GM13976 (cell line): Measurements from ENCODE around the gene SRR.

Experiments used
- DNase-seq: peaks from one replicate; pipeline ENCODE4 v3.0.0; 2012; ENCODE audit warnings: low spot score
- CTCF ChIP-seq: IDR thresholded peaks from 2 replicates; pipeline ENCODE4 v1.5.1; 2012; ENCODE audit warnings: borderline replicate concordance, mild to moderate bottlenecking; ENCODE audit not compliant: insufficient read depth; ENCODE audit errors: extremely low read depth, missing control alignments, control extremely low read depth
- in situ Hi-C: fragments of 300-500 bp; cut with MboI; formaldehyde crosslinking; loops from one replicate; pipeline ENCODE4 v1.12.0; 2022; ENCODE audit warnings: low sequenced_read_pairs, mixed read lengths, inconsistent platforms; ENCODE audit not compliant: unreplicated experiment

Gene SRR

DNA sequence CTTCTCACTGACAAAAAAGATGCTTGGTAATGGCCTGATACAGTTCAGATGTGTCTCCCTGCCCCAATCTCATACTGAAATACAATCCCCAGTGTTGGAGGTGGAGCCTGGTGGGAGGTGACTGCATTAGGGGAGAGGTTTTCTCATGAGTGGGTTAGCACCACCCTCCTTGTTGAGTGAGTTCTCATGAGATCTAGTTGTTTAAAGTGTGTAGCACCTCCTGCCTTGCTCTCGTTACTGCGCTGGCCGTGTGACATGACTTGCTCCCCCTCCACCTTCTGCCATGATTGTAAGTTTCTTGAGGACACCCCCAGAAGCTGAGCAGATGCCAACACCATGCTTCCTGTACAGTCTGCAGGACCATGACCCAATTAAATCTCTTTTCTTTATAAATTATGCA is 27.6 kb downstream of the SRR start:
- no peak for TF ChIP-seq CTCF
- no peak for DNase-seq
- in situ Hi-C loops = no loop called here

- no peak for TF ChIP-seq CTCF
- DNase-seq = no peak
- in situ Hi-C loops = no loop called here
Measured at GRCh38 chr17:2335726-2336214, 32.0 kb downstream of the SRR start.

DNA sequence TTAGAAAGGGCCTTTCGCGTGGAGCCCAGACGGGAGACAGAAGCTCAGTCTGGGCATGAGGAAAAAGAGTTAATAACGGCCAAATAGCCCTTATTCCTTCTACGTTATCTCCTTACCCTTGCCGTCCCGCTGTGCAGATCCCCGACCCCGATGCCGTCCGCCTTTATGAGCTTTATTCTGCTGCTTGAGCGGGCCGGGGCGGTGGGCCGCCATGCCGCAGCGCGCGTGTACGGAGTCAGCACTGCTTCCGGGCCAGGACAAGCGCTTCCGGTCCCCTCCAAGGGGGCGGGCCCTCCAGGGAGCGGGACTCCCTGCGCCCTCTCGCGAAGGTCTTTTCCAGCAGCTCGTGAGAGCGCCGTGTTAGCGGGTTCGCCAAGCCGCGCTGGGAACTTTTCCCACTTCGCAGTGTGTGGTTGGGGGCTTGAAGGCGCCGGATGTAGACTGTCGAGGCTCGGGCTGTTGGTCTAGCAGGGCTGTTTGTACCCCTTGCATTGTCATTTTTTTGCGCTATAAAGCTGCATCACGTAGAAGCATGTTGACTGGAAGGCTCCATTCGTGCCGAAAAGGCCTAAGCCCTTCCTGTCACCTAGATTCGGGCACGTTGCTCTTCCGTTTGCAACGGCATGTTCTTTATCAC is 32.6 kb downstream of the SRR start, which contains the start of gene TSR1:
Gene TSR1 (minus strand): TSS at position 243 of the 637 bp plus-strand sequence. CDS start 30 bp downstream, at position 213.
- in situ Hi-C loops = no loop called here
- TF ChIP-seq CTCF = peak; percentile 42
- peak; percentile 99 for DNase-seq

DNA sequence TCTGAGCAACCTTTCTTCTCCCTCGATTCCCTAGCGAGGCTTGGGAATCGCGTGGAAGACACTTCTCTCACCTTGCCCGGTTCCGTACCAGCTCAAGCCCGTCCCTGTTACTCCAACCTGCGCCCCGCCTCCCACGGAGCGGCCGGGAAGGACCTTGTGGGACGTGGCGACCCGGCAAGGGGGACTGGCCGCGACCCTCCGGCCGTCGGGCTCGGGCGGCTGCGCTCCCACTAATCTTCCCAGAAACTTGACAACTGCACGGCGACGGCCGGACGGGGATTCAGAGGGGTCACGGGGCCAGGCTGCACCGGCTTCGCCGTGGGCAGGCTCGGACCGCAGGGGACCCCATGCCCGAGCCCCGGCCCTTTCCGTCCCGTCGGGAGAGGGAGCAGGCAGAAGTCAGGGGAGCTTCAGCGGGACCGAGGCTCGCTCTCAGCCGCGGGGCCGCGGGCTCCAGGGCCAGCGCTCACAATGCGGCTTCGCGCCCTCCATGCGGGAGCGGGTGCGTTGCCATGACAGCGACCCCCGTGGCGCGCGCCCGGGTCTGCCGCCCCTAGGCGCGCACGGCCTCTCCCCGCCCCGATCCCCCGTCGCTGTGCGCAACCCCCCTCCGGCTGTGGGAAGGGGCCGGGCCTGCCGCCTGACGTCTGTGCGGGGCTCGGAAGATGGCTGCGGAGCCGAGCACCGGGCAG is 33.2 kb downstream of the SRR start, which contains the start of gene SGSM2:
Gene SGSM2 (plus strand): TSS at position 650 of the 692 bp plus-strand sequence. CDS start 188 bp downstream, outside the sequence.
- peak; percentile 91 for DNase-seq
- TF ChIP-seq CTCF = no peak
- in situ Hi-C loops = no loop called here

DNA sequence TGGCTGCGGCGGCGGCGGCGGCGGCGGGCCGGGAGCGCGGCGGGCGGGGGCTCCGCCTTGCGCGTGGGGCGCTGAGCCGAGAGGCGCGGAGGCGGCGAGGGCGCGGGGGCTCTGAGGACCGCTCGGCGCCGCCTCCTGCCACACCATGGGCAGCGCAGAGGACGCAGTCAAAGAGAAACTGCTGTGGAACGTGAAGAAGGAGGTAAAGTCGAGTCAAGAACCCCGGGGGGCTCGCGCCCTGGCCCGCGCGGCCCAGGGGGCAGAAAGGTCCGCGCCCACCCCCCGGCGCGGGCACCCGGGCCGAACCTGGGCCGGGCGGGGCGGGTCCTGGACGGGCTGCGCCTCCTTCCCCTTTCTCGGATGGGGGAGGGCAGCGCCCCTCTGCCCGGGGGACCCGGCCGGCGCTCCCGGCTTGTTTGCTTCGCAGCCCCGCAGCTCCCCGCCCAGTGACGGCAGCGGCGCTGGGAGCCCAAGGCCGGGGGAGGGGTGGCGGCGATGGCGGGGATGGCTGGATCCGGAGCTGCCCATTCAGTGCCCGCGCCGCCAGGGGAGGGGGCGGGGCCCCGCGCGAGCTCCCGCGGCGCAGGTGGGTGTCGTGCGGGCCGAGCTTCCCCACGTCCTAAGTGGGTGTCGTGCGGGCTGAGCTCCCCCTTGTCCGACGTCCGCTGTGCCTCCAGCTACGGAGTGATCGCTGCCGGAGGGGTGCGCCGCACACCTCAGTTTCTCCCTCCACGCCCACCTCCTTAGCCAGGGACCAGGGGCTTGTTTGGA is 34.0 kb downstream of the SRR start:
- peak; percentile 79 for DNase-seq
- TF ChIP-seq CTCF = no peak
- in situ Hi-C loops = no loop called here

DNA sequence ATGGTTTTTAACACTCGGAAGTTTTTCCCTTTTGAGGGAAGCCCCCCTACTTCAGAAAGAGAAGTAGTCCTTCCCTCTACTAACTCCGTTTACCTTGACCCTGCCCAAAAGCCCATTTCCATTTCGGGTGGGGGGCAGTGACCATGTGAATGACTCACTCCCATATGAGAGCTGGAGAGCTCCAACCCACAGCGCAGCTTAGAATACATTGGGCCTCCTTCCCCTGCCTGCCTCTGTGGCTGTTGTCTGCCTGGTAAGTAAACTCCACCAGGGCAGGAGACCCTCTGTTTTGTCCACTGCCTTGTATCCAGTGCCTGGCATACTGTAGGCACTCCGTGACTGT is 34.5 kb downstream of the SRR start:
- no peak for DNase-seq
- TF ChIP-seq CTCF = no peak
- in situ Hi-C loops = no loop called here
